ENCODE data around the gene NLRC3. TPM values are rescaled to one million over a fixed set of nuclear protein-coding genes. Genes with fewer than 3 reads are reported as not detected.

Gene NLRC3
- total RNA-seq, 1 experiment from 2014 or later = 0.15 TPM

DNA sequence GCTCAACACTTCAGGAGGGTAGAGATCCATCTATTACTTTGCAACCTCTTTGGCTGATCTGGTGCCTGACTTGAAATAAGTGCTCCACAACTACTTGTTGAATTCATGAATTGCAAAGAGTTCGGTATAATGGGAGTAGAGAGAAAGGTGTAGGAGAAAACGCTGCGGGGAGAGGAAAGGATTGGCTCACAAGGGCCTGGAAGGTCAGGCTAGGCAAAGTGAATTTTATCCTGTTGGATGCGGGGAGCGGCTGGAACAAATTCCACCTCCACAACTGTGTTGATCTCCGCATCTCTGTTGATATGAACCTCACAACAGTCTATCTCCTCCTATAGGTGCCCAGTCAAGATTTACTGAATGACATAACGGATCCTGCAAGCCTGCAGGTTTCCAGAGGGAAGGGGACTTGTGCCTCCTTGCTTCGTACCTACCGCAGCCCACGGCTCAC lies 33.5 kb upstream of the NLRC3 start:
- intact Hi-C loops (cut with micrococcal nuclease) = no loop called here
- peaks cover 0 to 9% of the 10 kb centered on the region in 2 experiments; a peak in 2 of 4 replicates for H3K36me3 ChIP-seq (ENCODE audit: control insufficient read depth in 1 of 2, insufficient read depth in 2 of 2, low read length in 2 of 2)
- no peaks in the 10 kb centered on the region for H4K20me1 ChIP-seq (ENCODE audit: insufficient read depth)
- ChIA-PET RAD21 (ENCODE audit: low non-redundant PET in 1 of 2, low total read pairs in 2 of 2, uncharacterized antibody in 2 of 2, unreplicated experiment in 2 of 2) (no interaction called here), POLR2A (no interaction called here), CTCF (no interaction called here)
- BruUV-seq (replicated peaks) = no TSS peak
- no peaks in the 10 kb centered on the region for H3K27me3 ChIP-seq (ENCODE audit: insufficient read depth, low read length)
- no peak for TF ChIP-seq EZH2 (IDR thresholded peaks at IDR 0.05)
- no peak for TF ChIP-seq POLR2AphosphoS5 (IDR thresholded peaks at IDR 0.05; ENCODE audit: low read depth, low read length)
- TF ChIP-seq MAX (IDR thresholded peaks at IDR 0.05) = no peak
- ATAC-seq = no peak; the same call in 1 of the 2 replicates
- H3K4me2 ChIP-seq (ENCODE audit: low read length) = peak overlapping the region; percentile 89
- H3K9ac ChIP-seq (ENCODE audit: low read length) = peak overlapping the region; percentile 78
- no peaks in the 10 kb centered on the region for H3K9me2 ChIP-seq (ENCODE audit: insufficient read depth)
- peak overlapping the region; percentile 84 for H3K27ac ChIP-seq (ENCODE audit: low read depth, low read length)
- no peaks in the 10 kb centered on the region for H3K9me3 ChIP-seq (ENCODE audit: control insufficient read depth in 1 of 2, insufficient read depth in 1 of 2, low read depth in 1 of 2, low read length in 2 of 2)
- H3K79me2 ChIP-seq (ENCODE audit: insufficient read depth, low read length) = peaks cover 42% of the 10 kb centered on the region
- peak overlapping the region; percentile 92 to 97 for H3K4me3 ChIP-seq (replicated peaks in 1 of 2; ENCODE audit: low read depth in 1 of 2, low read length in 2 of 2)
- no peak for DNase-seq (ENCODE audit: low read depth, low spot score)
- peaks cover 5 to 14% of the 10 kb centered on the region in 2 experiments; a peak in 3 of 4 replicates for H3K4me1 ChIP-seq (ENCODE audit: control insufficient read depth in 1 of 2, insufficient read depth in 2 of 2, low read length in 2 of 2)
- no peak overlapping the region for H2AFZ ChIP-seq (ENCODE audit: low read depth, low read length, poor library complexity, severe bottlenecking)

DNA sequence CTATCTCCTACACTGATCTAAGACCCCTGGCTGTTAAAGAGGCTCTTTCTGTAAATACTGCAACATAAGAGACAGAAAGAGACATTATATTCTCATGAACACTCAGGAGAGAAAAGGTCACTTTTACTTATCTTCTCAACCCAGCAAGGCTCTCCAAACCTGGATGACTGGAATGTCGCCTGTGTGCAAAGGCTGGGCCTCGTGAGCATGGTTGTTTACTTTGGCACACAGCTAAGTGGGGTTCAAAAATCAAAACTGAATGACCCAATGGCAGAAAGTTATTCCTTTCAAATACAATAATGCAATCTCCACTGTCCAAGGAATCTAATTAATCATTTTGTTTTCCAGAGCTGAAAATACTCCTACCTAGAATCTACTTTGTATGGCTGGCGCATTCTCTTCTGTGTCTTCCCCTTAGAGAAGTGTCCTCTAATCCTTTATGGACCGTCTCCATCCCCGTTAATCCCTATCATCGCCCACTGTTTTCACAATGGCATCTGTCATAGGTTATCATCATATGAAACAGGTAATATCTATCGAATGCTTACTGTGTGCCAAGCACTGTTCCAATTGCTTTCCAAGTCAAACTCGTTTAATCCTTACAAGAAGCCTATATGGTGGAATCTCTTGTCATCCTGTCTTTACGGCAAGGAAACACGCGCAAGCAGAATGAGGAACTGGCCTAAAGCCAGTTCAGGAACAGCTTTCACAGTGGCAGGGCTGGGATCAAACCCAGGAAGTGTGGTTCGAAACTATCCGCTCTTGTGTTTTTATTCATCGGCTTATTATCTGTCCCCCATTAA lies 32.9 kb upstream of the NLRC3 start:
- DNase-seq (ENCODE audit: low read depth, low spot score) = no peak
- Histone ChIP-seq H3K4me3 (replicated peaks in 1 of 2; ENCODE audit: low read depth in 1 of 2, low read length in 2 of 2) (peak overlapping the region; percentile 92 to 97), H3K79me2 (ENCODE audit: insufficient read depth, low read length) (peaks cover 35% of the 10 kb centered on the region), H3K4me1 (ENCODE audit: control insufficient read depth in 1 of 2, insufficient read depth in 2 of 2, low read length in 2 of 2) (peaks cover 5 to 14% of the 10 kb centered on the region in 2 experiments; a peak in 3 of 4 replicates), H3K36me3 (ENCODE audit: control insufficient read depth in 1 of 2, insufficient read depth in 2 of 2, low read length in 2 of 2) (peaks cover 0 to 5% of the 10 kb centered on the region in 2 experiments; a peak in 2 of 4 replicates), H3K9me3 (ENCODE audit: control insufficient read depth in 1 of 2, insufficient read depth in 1 of 2, low read depth in 1 of 2, low read length in 2 of 2) (no peaks in the 10 kb centered on the region), H2AFZ (ENCODE audit: low read depth, low read length, poor library complexity, severe bottlenecking) (no peak overlapping the region), H3K27ac (ENCODE audit: low read depth, low read length) (no peak overlapping the region), H3K4me2 (ENCODE audit: low read length) (peak overlapping the region; percentile 89), H3K27me3 (ENCODE audit: insufficient read depth, low read length) (no peaks in the 10 kb centered on the region), H4K20me1 (ENCODE audit: insufficient read depth) (no peaks in the 10 kb centered on the region), H3K9me2 (ENCODE audit: insufficient read depth) (no peaks in the 10 kb centered on the region), H3K9ac (ENCODE audit: low read length) (peak overlapping the region; percentile 78; the same call in 1 of the 2 replicates)
- ChIA-PET POLR2A (no interaction called here), RAD21 (ENCODE audit: low non-redundant PET in 1 of 2, low total read pairs in 2 of 2, uncharacterized antibody in 2 of 2, unreplicated experiment in 2 of 2) (no interaction called here), CTCF (no interaction called here)
- TF ChIP-seq YY1 (IDR thresholded peaks at IDR 0.05; ENCODE audit: extremely low read depth, insufficient replicate concordance, low read depth, low read length) = no peak
- no peak for TF ChIP-seq EZH2 (IDR thresholded peaks at IDR 0.05)
- no peak for TF ChIP-seq FOSL1 (IDR thresholded peaks at IDR 0.05; ENCODE audit: low read depth)
- no peak for TF ChIP-seq EZH2phosphoT487 (IDR thresholded peaks at IDR 0.05; ENCODE audit: borderline replicate concordance)
- no peak for TF ChIP-seq EGR1 (IDR thresholded peaks at IDR 0.05; ENCODE audit: low read depth)
- no peak for TF ChIP-seq SIN3A (IDR thresholded peaks at IDR 0.05; ENCODE audit: low read depth)
- no peak for TF ChIP-seq MAX (IDR thresholded peaks at IDR 0.05)
- TF ChIP-seq TCF7L2 (IDR thresholded peaks at IDR 0.05; ENCODE audit: borderline replicate concordance, extremely low read depth, insufficient read depth, insufficient read length) = no peak
- TF ChIP-seq ZBTB33 (IDR thresholded peaks at IDR 0.05; ENCODE audit: extremely low read depth, insufficient replicate concordance, low read length) = no peak
- intact Hi-C loops (cut with micrococcal nuclease) = no loop called here
- BruUV-seq (replicated peaks) = no TSS peak
- no peak for ATAC-seq
